Hepatocyte (in vitro differentiated cells): Measurements from ENCODE around the gene HLA-DOB.

Experiments used
- EZH2 ChIP-seq: fragments of 200-600 bp; sonication (generic); IDR thresholded peaks from 2 replicates; pipeline ENCODE4 v1.6.1; 2016; ENCODE audit warnings: antibody characterized with exemption, mild to moderate bottlenecking, borderline replicate concordance
- TF ChIP-seq, protein P1 (sequence below): fragments of 200-600 bp; sonication (generic); IDR thresholded peaks from 2 replicates; pipeline ENCODE4 v1.5.1; 2016; ENCODE audit warnings: antibody characterized with exemption, mild to moderate bottlenecking; ENCODE audit not compliant: poor library complexity

GRCh38 chr6:32818867-32819266 lies 2.1 kb upstream of the HLA-DOB start:
- TF ChIP-seq, protein P1, sequence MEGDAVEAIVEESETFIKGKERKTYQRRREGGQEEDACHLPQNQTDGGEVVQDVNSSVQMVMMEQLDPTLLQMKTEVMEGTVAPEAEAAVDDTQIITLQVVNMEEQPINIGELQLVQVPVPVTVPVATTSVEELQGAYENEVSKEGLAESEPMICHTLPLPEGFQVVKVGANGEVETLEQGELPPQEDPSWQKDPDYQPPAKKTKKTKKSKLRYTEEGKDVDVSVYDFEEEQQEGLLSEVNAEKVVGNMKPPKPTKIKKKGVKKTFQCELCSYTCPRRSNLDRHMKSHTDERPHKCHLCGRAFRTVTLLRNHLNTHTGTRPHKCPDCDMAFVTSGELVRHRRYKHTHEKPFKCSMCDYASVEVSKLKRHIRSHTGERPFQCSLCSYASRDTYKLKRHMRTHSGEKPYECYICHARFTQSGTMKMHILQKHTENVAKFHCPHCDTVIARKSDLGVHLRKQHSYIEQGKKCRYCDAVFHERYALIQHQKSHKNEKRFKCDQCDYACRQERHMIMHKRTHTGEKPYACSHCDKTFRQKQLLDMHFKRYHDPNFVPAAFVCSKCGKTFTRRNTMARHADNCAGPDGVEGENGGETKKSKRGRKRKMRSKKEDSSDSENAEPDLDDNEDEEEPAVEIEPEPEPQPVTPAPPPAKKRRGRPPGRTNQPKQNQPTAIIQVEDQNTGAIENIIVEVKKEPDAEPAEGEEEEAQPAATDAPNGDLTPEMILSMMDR, result no peak
- TF ChIP-seq EZH2, result no peak
